ENCODE results near the gene ADCY2.

The ADCY2 gene

GRCh38 chr5:7753596-7753995, 357.7 kb downstream of the ADCY2 start:
- peaks cover 0 to 2% (median 0%) of the 10 kb centered on the region in 5 donors for H3K27me3 ChIP-seq (ENCODE audit: control insufficient read depth in 5 of 5, insufficient read depth in 4 of 5, low read length in 5 of 5)
- no peak overlapping the region for H3K4me3 ChIP-seq (ENCODE audit: low read depth in 1 of 5, low read length in 5 of 5)
- no peaks in the 10 kb centered on the region for H3K36me3 ChIP-seq (ENCODE audit: control insufficient read depth in 5 of 5, insufficient read depth in 5 of 5, low read length in 5 of 5)
- H3K9me3 ChIP-seq (ENCODE audit: control insufficient read depth in 5 of 5, low read length in 5 of 5): no peaks in the 10 kb centered on the region
- H3K9ac ChIP-seq (ENCODE audit: low read length in 5 of 5): no peak overlapping the region
- H3K4me1 ChIP-seq (ENCODE audit: control insufficient read depth in 5 of 5, insufficient read depth in 5 of 5, low read length in 5 of 5): peaks cover 0 to 12% (median 3%) of the 10 kb centered on the region in 5 donors
- no peak overlapping the region for H3K27ac ChIP-seq (ENCODE audit: low read depth, low read length)

GRCh38 chr5:7754490-7754889, 358.6 kb downstream of the ADCY2 start:
- no peak overlapping the region for H3K4me3 ChIP-seq (ENCODE audit: low read depth in 1 of 5, low read length in 5 of 5)
- H3K4me1 ChIP-seq (ENCODE audit: control insufficient read depth in 5 of 5, insufficient read depth in 5 of 5, low read length in 5 of 5): peaks cover 0 to 12% (median 3%) of the 10 kb centered on the region in 5 donors
- no peaks in the 10 kb centered on the region for H3K36me3 ChIP-seq (ENCODE audit: control insufficient read depth in 5 of 5, insufficient read depth in 5 of 5, low read length in 5 of 5)
- H3K9ac ChIP-seq (ENCODE audit: low read length in 5 of 5): no peak overlapping the region
- H3K27me3 ChIP-seq (ENCODE audit: control insufficient read depth in 5 of 5, insufficient read depth in 4 of 5, low read length in 5 of 5): peaks cover 0 to 6% (median 0%) of the 10 kb centered on the region in 5 donors
- no peak overlapping the region for H3K27ac ChIP-seq (ENCODE audit: low read depth, low read length)
- H3K9me3 ChIP-seq (ENCODE audit: control insufficient read depth in 5 of 5, low read length in 5 of 5): no peaks in the 10 kb centered on the region

- Histone ChIP-seq H3K36me3 (ENCODE audit: control insufficient read depth in 5 of 5, insufficient read depth in 5 of 5, low read length in 5 of 5) (no peaks in the 10 kb centered on the region), H3K4me1 (ENCODE audit: control insufficient read depth in 5 of 5, insufficient read depth in 5 of 5, low read length in 5 of 5) (peaks cover 0 to 12% (median 3%) of the 10 kb centered on the region in 5 donors), H3K27ac (ENCODE audit: low read depth, low read length) (no peak overlapping the region), H3K9ac (ENCODE audit: low read length in 5 of 5) (no peak overlapping the region), H3K4me3 (ENCODE audit: low read depth in 1 of 5, low read length in 5 of 5) (no peak overlapping the region), H3K9me3 (ENCODE audit: control insufficient read depth in 5 of 5, low read length in 5 of 5) (no peaks in the 10 kb centered on the region), H3K27me3 (ENCODE audit: control insufficient read depth in 5 of 5, insufficient read depth in 4 of 5, low read length in 5 of 5) (peaks cover 0 to 6% (median 0%) of the 10 kb centered on the region in 5 donors)
These were observed 359.2 kb downstream of the ADCY2 start for GRCh38 chr5:7754997-7755596.

- H3K4me1 ChIP-seq (ENCODE audit: control insufficient read depth in 5 of 5, insufficient read depth in 5 of 5, low read length in 5 of 5): peaks cover 0 to 12% (median 3%) of the 10 kb centered on the region in 5 donors
- H3K9ac ChIP-seq (ENCODE audit: low read length in 5 of 5): no peak overlapping the region
- no peak overlapping the region for H3K27ac ChIP-seq (ENCODE audit: low read depth, low read length)
- no peaks in the 10 kb centered on the region for H3K36me3 ChIP-seq (ENCODE audit: control insufficient read depth in 5 of 5, insufficient read depth in 5 of 5, low read length in 5 of 5)
- peaks cover 0 to 6% (median 0%) of the 10 kb centered on the region in 5 donors for H3K27me3 ChIP-seq (ENCODE audit: control insufficient read depth in 5 of 5, insufficient read depth in 4 of 5, low read length in 5 of 5)
- H3K4me3 ChIP-seq (ENCODE audit: low read depth in 1 of 5, low read length in 5 of 5): no peak overlapping the region
- H3K9me3 ChIP-seq (ENCODE audit: control insufficient read depth in 5 of 5, low read length in 5 of 5): no peaks in the 10 kb centered on the region
These were observed 360.0 kb downstream of the ADCY2 start for GRCh38 chr5:7755958-7756357.

GRCh38 chr5:7756453-7756852, 360.5 kb downstream of the ADCY2 start:
- Histone ChIP-seq H3K9me3 (ENCODE audit: control insufficient read depth in 5 of 5, low read length in 5 of 5) (no peaks in the 10 kb centered on the region), H3K9ac (ENCODE audit: low read length in 5 of 5) (no peak overlapping the region), H3K4me3 (ENCODE audit: low read depth in 1 of 5, low read length in 5 of 5) (no peak overlapping the region), H3K27ac (ENCODE audit: low read depth, low read length) (no peak overlapping the region), H3K36me3 (ENCODE audit: control insufficient read depth in 5 of 5, insufficient read depth in 5 of 5, low read length in 5 of 5) (no peaks in the 10 kb centered on the region), H3K4me1 (ENCODE audit: control insufficient read depth in 5 of 5, insufficient read depth in 5 of 5, low read length in 5 of 5) (peaks cover 0 to 12% (median 3%) of the 10 kb centered on the region in 5 donors), H3K27me3 (ENCODE audit: control insufficient read depth in 5 of 5, insufficient read depth in 4 of 5, low read length in 5 of 5) (peaks cover 0 to 6% (median 0%) of the 10 kb centered on the region in 5 donors)

GRCh38 chr5:7759257-7759871, 363.4 kb downstream of the ADCY2 start:
- no peak overlapping the region for H3K4me3 ChIP-seq (ENCODE audit: low read depth in 1 of 5, low read length in 5 of 5)
- no peaks in the 10 kb centered on the region for H3K9me3 ChIP-seq (ENCODE audit: control insufficient read depth in 5 of 5, low read length in 5 of 5)
- H3K4me1 ChIP-seq (ENCODE audit: control insufficient read depth in 5 of 5, insufficient read depth in 5 of 5, low read length in 5 of 5): peaks cover 0 to 12% (median 3%) of the 10 kb centered on the region in 5 donors
- no peak overlapping the region for H3K27ac ChIP-seq (ENCODE audit: low read depth, low read length)
- peaks cover 0 to 3% (median 0%) of the 10 kb centered on the region in 5 donors for H3K27me3 ChIP-seq (ENCODE audit: control insufficient read depth in 5 of 5, insufficient read depth in 4 of 5, low read length in 5 of 5)
- no peak overlapping the region for H3K9ac ChIP-seq (ENCODE audit: low read length in 5 of 5)
- no peaks in the 10 kb centered on the region for H3K36me3 ChIP-seq (ENCODE audit: control insufficient read depth in 5 of 5, insufficient read depth in 5 of 5, low read length in 5 of 5)

GRCh38 chr5:7759951-7760580, 364.1 kb downstream of the ADCY2 start:
- H3K27me3 ChIP-seq (ENCODE audit: control insufficient read depth in 5 of 5, insufficient read depth in 4 of 5, low read length in 5 of 5): peaks cover 0 to 3% (median 0%) of the 10 kb centered on the region in 5 donors
- no peak overlapping the region for H3K9ac ChIP-seq (ENCODE audit: low read length in 5 of 5)
- H3K9me3 ChIP-seq (ENCODE audit: control insufficient read depth in 5 of 5, low read length in 5 of 5): no peaks in the 10 kb centered on the region
- no peak overlapping the region for H3K27ac ChIP-seq (ENCODE audit: low read depth, low read length)
- H3K36me3 ChIP-seq (ENCODE audit: control insufficient read depth in 5 of 5, insufficient read depth in 5 of 5, low read length in 5 of 5): no peaks in the 10 kb centered on the region
- peaks cover 0 to 10% (median 3%) of the 10 kb centered on the region in 5 donors for H3K4me1 ChIP-seq (ENCODE audit: control insufficient read depth in 5 of 5, insufficient read depth in 5 of 5, low read length in 5 of 5)
- H3K4me3 ChIP-seq (ENCODE audit: low read depth in 1 of 5, low read length in 5 of 5): no peak overlapping the region

- no peak overlapping the region for H3K9ac ChIP-seq (ENCODE audit: low read length in 5 of 5)
- no peak overlapping the region for H3K27ac ChIP-seq (ENCODE audit: low read depth, low read length)
- H3K36me3 ChIP-seq (ENCODE audit: control insufficient read depth in 5 of 5, insufficient read depth in 5 of 5, low read length in 5 of 5): no peaks in the 10 kb centered on the region
- no peaks in the 10 kb centered on the region for H3K9me3 ChIP-seq (ENCODE audit: control insufficient read depth in 5 of 5, low read length in 5 of 5)
- no peaks in the 10 kb centered on the region for H3K4me1 ChIP-seq (ENCODE audit: control insufficient read depth in 5 of 5, insufficient read depth in 5 of 5, low read length in 5 of 5)
- H3K4me3 ChIP-seq (ENCODE audit: low read depth in 1 of 5, low read length in 5 of 5): no peak overlapping the region
- H3K27me3 ChIP-seq (ENCODE audit: control insufficient read depth in 5 of 5, insufficient read depth in 4 of 5, low read length in 5 of 5): peaks cover 0 to 3% (median 0%) of the 10 kb centered on the region in 5 donors
These were observed 366.3 kb downstream of the ADCY2 start for GRCh38 chr5:7762267-7762666.

GRCh38 chr5:7763621-7764072, 367.7 kb downstream of the ADCY2 start:
- peaks cover 0 to 3% (median 0%) of the 10 kb centered on the region in 5 donors for H3K27me3 ChIP-seq (ENCODE audit: control insufficient read depth in 5 of 5, insufficient read depth in 4 of 5, low read length in 5 of 5)
- H3K27ac ChIP-seq (ENCODE audit: low read depth, low read length): no peak overlapping the region
- H3K9me3 ChIP-seq (ENCODE audit: control insufficient read depth in 5 of 5, low read length in 5 of 5): no peaks in the 10 kb centered on the region
- no peaks in the 10 kb centered on the region for H3K36me3 ChIP-seq (ENCODE audit: control insufficient read depth in 5 of 5, insufficient read depth in 5 of 5, low read length in 5 of 5)
- H3K4me1 ChIP-seq (ENCODE audit: control insufficient read depth in 5 of 5, insufficient read depth in 5 of 5, low read length in 5 of 5): no peaks in the 10 kb centered on the region
- H3K4me3 ChIP-seq (ENCODE audit: low read depth in 1 of 5, low read length in 5 of 5): no peak overlapping the region
- no peak overlapping the region for H3K9ac ChIP-seq (ENCODE audit: low read length in 5 of 5)

- no peaks in the 10 kb centered on the region for H3K4me1 ChIP-seq (ENCODE audit: control insufficient read depth in 5 of 5, insufficient read depth in 5 of 5, low read length in 5 of 5)
- H3K27me3 ChIP-seq (ENCODE audit: control insufficient read depth in 5 of 5, insufficient read depth in 4 of 5, low read length in 5 of 5): no peaks in the 10 kb centered on the region
- no peak overlapping the region for H3K27ac ChIP-seq (ENCODE audit: low read depth, low read length)
- H3K4me3 ChIP-seq (ENCODE audit: low read depth in 1 of 5, low read length in 5 of 5): no peak overlapping the region
- no peaks in the 10 kb centered on the region for H3K36me3 ChIP-seq (ENCODE audit: control insufficient read depth in 5 of 5, insufficient read depth in 5 of 5, low read length in 5 of 5)
- H3K9me3 ChIP-seq (ENCODE audit: control insufficient read depth in 5 of 5, low read length in 5 of 5): no peaks in the 10 kb centered on the region
- H3K9ac ChIP-seq (ENCODE audit: low read length in 5 of 5): no peak overlapping the region
These were observed 368.5 kb downstream of the ADCY2 start for GRCh38 chr5:7764452-7764851.

Data from subcutaneous abdominal adipose tissue (tissue), 5 donors.